GM06990 (cell line): ENCODE results near the gene RNF175.

Source experiments
- DNase-seq: peaks from one replicate; pipeline ENCODE4 v3.0.0-alpha.2; 2011; ENCODE audit not compliant: insufficient read length; ENCODE audit errors: extremely low read depth
- H3K27me3 ChIP-seq: replicated peaks from 2 replicates; pipeline ENCODE4 v1.6.0; 2011; ENCODE audit warnings: low read length; ENCODE audit not compliant: control insufficient read depth, insufficient read depth
- H3K36me3 ChIP-seq: 2 replicates; pipeline ENCODE4 v1.5.1; 2011; ENCODE audit warnings: low read length; ENCODE audit not compliant: control insufficient read depth, insufficient read depth
- H3K4me3 ChIP-seq: replicated peaks from 2 replicates; pipeline ENCODE4 v1.5.1; 2011; ENCODE audit warnings: low read depth, mild to moderate bottlenecking, control low read depth, low read length
- CTCF ChIP-seq: IDR thresholded peaks from 2 replicates; pipeline ENCODE4 v1.5.1; 2011; ENCODE audit warnings: low read length, control low read depth, mild to moderate bottlenecking, inconsistent platforms; ENCODE audit not compliant: insufficient read depth, poor library complexity, severe bottlenecking

Gene RNF175

GRCh38 chr4:153741541-153741940, 18.3 kb downstream of the RNF175 start:
- Histone ChIP-seq H3K27me3 (no peaks in the 10 kb centered on the region; the same call in 1 of the 2 replicates), H3K36me3 (no peaks in the 10 kb centered on the region), H3K4me3 (no peak overlapping the region)
- DNase-seq: no peak
- no peak for TF ChIP-seq CTCF

GRCh38 chr4:153735906-153736461, 23.8 kb downstream of the RNF175 start:
- H3K36me3 ChIP-seq: no peaks in the 10 kb centered on the region

GRCh38 chr4:153733751-153734448, 25.9 kb downstream of the RNF175 start:
- H3K27me3 ChIP-seq: no peaks in the 10 kb centered on the region
- no peak for TF ChIP-seq CTCF
- no peak for DNase-seq
- H3K4me3 ChIP-seq: no peak overlapping the region
- H3K36me3 ChIP-seq: no peaks in the 10 kb centered on the region

More at GRCh38 chr4:153735906-153736461, 23.8 kb downstream of the RNF175 start:
- H3K4me3 ChIP-seq: no peak overlapping the region
- TF ChIP-seq CTCF: no peak
- DNase-seq: no peak
- no peaks in the 10 kb centered on the region; the same call in 1 of the 2 replicates for H3K27me3 ChIP-seq

GRCh38 chr4:153731239-153731638, 28.6 kb downstream of the RNF175 start:
- Histone ChIP-seq H3K36me3 (no peaks in the 10 kb centered on the region), H3K27me3 (no peaks in the 10 kb centered on the region), H3K4me3 (no peak overlapping the region)
- no peak for TF ChIP-seq CTCF
- no peak for DNase-seq

GRCh38 chr4:153729895-153730294, 29.9 kb downstream of the RNF175 start:
- Histone ChIP-seq H3K27me3 (no peaks in the 10 kb centered on the region), H3K36me3 (no peaks in the 10 kb centered on the region), H3K4me3 (no peak overlapping the region)
- TF ChIP-seq CTCF: no peak
- no peak for DNase-seq
